GM12878 (cell line): ENCODE results near the gene GALNT15. TPM values are rescaled to one million over a fixed set of nuclear protein-coding genes. Genes with fewer than 3 reads are reported as not detected.

Source experiments
- ATAC-seq: fragments of 200-7000 bp; cut with Tn5 transposase; 3 replicates; pipeline ENCODE4 v1.9.1; 2020; ENCODE audit warnings: mild to moderate bottlenecking, moderate library complexity
- BruUV-seq: library from RNA; stranded (reverse); fragments of 400-500 nt; replicated peaks from 2 replicates; lab custom pipeline; 2021; lab: Mats Ljungman, UMichigan
- CTCF ChIA-PET: fragments of 300-600 bp; sonication (Branson Sonifier 250); formaldehyde crosslinking; extraction: SDS; loops from one replicate; lab custom pipeline; 2021; ENCODE audit warnings: inconsistent platforms; lab: Yijun Ruan, JAX
- POLR2A ChIA-PET: fragments of 350-600 bp; formaldehyde crosslinking; extraction: SDS; loops from one replicate; lab custom pipeline; 2021; ENCODE audit warnings: inconsistent platforms; lab: Charles Lee
- RAD21 ChIA-PET: fragments of 300-600 bp; sonication (Branson Sonifier 250); formaldehyde crosslinking; loops from one replicate; lab custom pipeline; 2023; ENCODE audit warnings: antibody characterized with exemption; ENCODE audit not compliant: unreplicated experiment; lab: Charles Lee
- SMC1A ChIA-PET: fragments of 300-600 bp; sonication (Branson Sonifier 250); formaldehyde crosslinking; loops from one replicate; lab custom pipeline; 2023; ENCODE audit not compliant: unreplicated experiment, uncharacterized antibody; lab: Charles Lee
- DNase-seq: peaks from one replicate; pipeline ENCODE4 v3.0.0-alpha.2; 2011; ENCODE audit warnings: low read depth, low spot score
- FAIRE-seq: peaks from 3 replicates; lab custom pipeline; 2011; peaks lifted over from hg19 to GRCh38; lab: Jason Lieb, UNC
- H2AFZ ChIP-seq: 2 replicates; pipeline ENCODE4 v1.6.0; 2011; ENCODE audit warnings: low read depth, low read length, control low read depth; ENCODE audit not compliant: control insufficient read depth
- H3K27ac ChIP-seq: 2 replicates; pipeline ENCODE4 v1.5.1; 2011; ENCODE audit warnings: control low read depth; ENCODE audit not compliant: control insufficient read depth, insufficient read depth
- H3K27me3 ChIP-seq, 2 experiments: replicated peaks in 1 of 2; 2 replicates each; pipeline versions ENCODE4 v1.6.0 to v1.6.1; 2011; ENCODE audit warnings: low read length in 1 of 2; ENCODE audit not compliant: control insufficient read depth in 2 of 2, insufficient read depth in 2 of 2
- H3K36me3 ChIP-seq, 2 experiments: 2 replicates each; pipeline ENCODE4 v1.5.1; 2011; ENCODE audit warnings: low read length in 1 of 2; ENCODE audit not compliant: control insufficient read depth in 2 of 2, insufficient read depth in 2 of 2
- H3K4me1 ChIP-seq: 2 replicates; pipeline ENCODE4 v1.6.1; 2011; ENCODE audit warnings: mild to moderate bottlenecking, low read length, moderate library complexity, mixed read lengths; ENCODE audit not compliant: control insufficient read depth, insufficient read depth
- H3K4me2 ChIP-seq: 2 replicates; pipeline ENCODE4 v1.6.0; 2011; ENCODE audit warnings: control low read depth; ENCODE audit not compliant: control insufficient read depth, insufficient read depth
- H3K4me3 ChIP-seq: fragments of 200-600 bp; sonication (generic); 2 replicates; pipeline ENCODE4 v1.5.1; 2016
- H3K79me2 ChIP-seq: 2 replicates; pipeline ENCODE4 v1.6.0; 2011; ENCODE audit warnings: low read length; ENCODE audit not compliant: control insufficient read depth, insufficient read depth
- H3K9ac ChIP-seq: 2 replicates; pipeline ENCODE4 v1.8.0; 2011; ENCODE audit warnings: low read length, control low read depth, mixed read lengths; ENCODE audit not compliant: control insufficient read depth, insufficient read depth
- H3K9me3 ChIP-seq: replicated peaks from 3 replicates; pipeline ENCODE4 v1.5.1; 2011; ENCODE audit warnings: mild to moderate bottlenecking, low read length; ENCODE audit not compliant: control insufficient read depth, insufficient read depth
- H4K20me1 ChIP-seq: 2 replicates; pipeline ENCODE4 v1.6.0; 2011; ENCODE audit not compliant: control insufficient read depth, insufficient read depth
- ATF2 ChIP-seq: IDR thresholded peaks from 2 replicates; pipeline ENCODE4 v1.6.1; 2012; ENCODE audit warnings: low read length, inconsistent platforms
- IKZF2 ChIP-seq, 2 experiments: fragments of 450-650 bp; IDR thresholded peaks; 2 replicates each; pipeline ENCODE4 v1.6.1; 2017; ENCODE audit warnings: mild to moderate bottlenecking in 2 of 2, moderate library complexity in 2 of 2
- MEF2A ChIP-seq: IDR thresholded peaks from 2 replicates; pipeline ENCODE4 v1.6.1; 2011; ENCODE audit warnings: low read depth, mild to moderate bottlenecking, low read length, moderate library complexity; ENCODE audit not compliant: insufficient read depth
- NFIC ChIP-seq: IDR thresholded peaks from 2 replicates; pipeline ENCODE4 v1.6.1; 2012; ENCODE audit warnings: low read depth, mild to moderate bottlenecking, inconsistent platforms, low read length, moderate library complexity
- SREBF1 ChIP-seq: IDR thresholded peaks from 2 replicates; pipeline ENCODE4 v1.6.1; 2012; ENCODE audit warnings: mild to moderate bottlenecking, low read length
- TAF1 ChIP-seq: IDR thresholded peaks from 2 replicates; pipeline ENCODE4 v1.6.1; 2011; ENCODE audit warnings: mild to moderate bottlenecking, low read depth, low read length, borderline replicate concordance
- WGBS: methylation state at CpG from one replicate; pipeline ENCODE4 v1.1.6; 2016; ENCODE audit warnings: low lambda C conversion rate; ENCODE audit not compliant: insufficient replicate concordance, insufficient coverage; ENCODE audit errors: missing lambda C conversion rate; 5-methylcytosine and 5-hydroxymethylcytosine counted together
- in situ Hi-C: fragments of 300-500 bp; cut with MboI; formaldehyde crosslinking; loops from 9 replicates; pipeline ENCODE4 v1.14.3; 2018; ENCODE audit warnings: mixed read lengths
- intact Hi-C: fragments of 100-400 bp; cut with micrococcal nuclease; formaldehyde crosslinking; loops from one replicate; pipeline ENCODE4 v1.14.2; 2022; ENCODE audit not compliant: unreplicated experiment
- polyA plus RNA-seq, 11 experiments: library from polyadenylated mRNA; depleted of rRNA in 4 of 11; unstranded in 6 of 11; stranded (reverse) in 5 of 11; fragments of >200 nt; fragmentation: Nextera tagmentation in 4 of 11; fragmentation: Illumina TruSeq in 1 of 11; extraction: Ambion mirVana in 4 of 11; extraction: Trizol in 1 of 11; gene quantifications; 1 replicate in 1 of 11; 2 replicates in 10 of 11; pipeline versions ENCODE4 v1.2.1 to v1.2.3, GENCODE V29; 2011 to 2016; ENCODE audit warnings: inconsistent platforms in 2 of 11, missing spikeins in 2 of 11, low read depth in 1 of 11
- total RNA-seq, 4 experiments: library from RNA; depleted of rRNA in 3 of 4; stranded (reverse); fragments of >200 nt in 3 of 4; fragmentation: Illumina TruSeq in 1 of 4; extraction: Trizol in 1 of 4; gene quantifications; 2 replicates each; pipeline versions ENCODE4 v1.2.1 to v1.2.3, GENCODE V29; 2013 to 2021
- TF ChIP-seq, protein P1 (sequence below): IDR thresholded peaks from 2 replicates; pipeline ENCODE4 v1.6.1; 2012; ENCODE audit warnings: low read depth, low read length, improper control_type of control experiment
- TF ChIP-seq, protein P2 (sequence below): IDR thresholded peaks from 2 replicates; pipeline ENCODE4 v1.6.1; 2012; ENCODE audit warnings: mild to moderate bottlenecking, low read depth, low read length

Gene GALNT15
- total and polyA plus RNA-seq, 10 of the 15 experiments (the other 5 are each of a cell fraction or from before 2014, with no cell fraction given), result 0.03 to 0.05 TPM; not detected in 8

GRCh38 chr3:16224325-16224724, 49.8 kb downstream of the GALNT15 start:
- Histone ChIP-seq H3K4me2 (no peak overlapping the region), H3K9ac (no peak overlapping the region), H3K4me1 (no peaks in the 10 kb centered on the region), H3K27me3 (no peaks in the 10 kb centered on the region; a peak in 1 of 4 replicates), H2AFZ (no peak overlapping the region), H3K27ac (no peak overlapping the region), H4K20me1 (no peaks in the 10 kb centered on the region), H3K9me3 (no peaks in the 10 kb centered on the region), H3K36me3 (no peaks in the 10 kb centered on the region), H3K79me2 (no peaks in the 10 kb centered on the region), H3K4me3 (no peak overlapping the region)
- intact Hi-C loops (no loop called here), in situ Hi-C loops (no loop called here)
- WGBS, result 81% methylated on average over 2 of the region's 2 CpGs
- RAD21 ChIA-PET, result no interaction called here
- no TSS peak for BruUV-seq
- ATAC-seq (no peak), DNase-seq (no peak), FAIRE-seq (no peak)
- POLR2A ChIA-PET, result no interaction called here
- no peak for TF ChIP-seq TAF1
- SMC1A ChIA-PET, result no interaction called here
- CTCF ChIA-PET, result interaction anchor here (1.5 kb wide), 1 partner anchor 175 kb away, joined by 4 read pairs; no protein-coding TSS in a partner anchor

DNA sequence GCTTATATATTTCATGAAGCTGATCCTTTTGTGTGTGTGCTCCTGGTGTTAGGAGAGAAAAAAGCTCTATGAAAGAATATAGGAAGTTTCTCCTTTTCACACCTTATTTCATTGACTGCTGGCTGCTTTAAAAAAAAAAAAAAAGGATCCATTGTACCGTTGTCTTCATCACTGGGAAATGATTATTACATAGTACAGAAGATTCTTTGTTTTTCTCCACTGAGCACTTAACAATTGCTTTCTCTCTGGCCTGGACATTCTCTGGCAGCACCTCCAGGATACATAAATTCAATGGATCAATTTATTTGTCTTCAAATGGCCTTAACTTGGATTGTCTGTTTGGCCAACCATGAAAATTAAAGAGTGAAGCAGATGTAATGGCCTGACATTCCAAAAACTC, 53.1 kb downstream of the GALNT15 start:
- no TSS peak for BruUV-seq
- no peak overlapping the region for H3K9ac ChIP-seq
- no peak overlapping the region for H3K27ac ChIP-seq
- H3K4me2 ChIP-seq, result no peak overlapping the region
- H3K79me2 ChIP-seq, result no peaks in the 10 kb centered on the region
- in situ Hi-C loops (no loop called here), intact Hi-C loops (no loop called here)
- TF ChIP-seq NFIC, result no peak
- no peak for TF ChIP-seq MEF2A
- no peak for TF ChIP-seq SREBF1
- TF ChIP-seq, protein P1, sequence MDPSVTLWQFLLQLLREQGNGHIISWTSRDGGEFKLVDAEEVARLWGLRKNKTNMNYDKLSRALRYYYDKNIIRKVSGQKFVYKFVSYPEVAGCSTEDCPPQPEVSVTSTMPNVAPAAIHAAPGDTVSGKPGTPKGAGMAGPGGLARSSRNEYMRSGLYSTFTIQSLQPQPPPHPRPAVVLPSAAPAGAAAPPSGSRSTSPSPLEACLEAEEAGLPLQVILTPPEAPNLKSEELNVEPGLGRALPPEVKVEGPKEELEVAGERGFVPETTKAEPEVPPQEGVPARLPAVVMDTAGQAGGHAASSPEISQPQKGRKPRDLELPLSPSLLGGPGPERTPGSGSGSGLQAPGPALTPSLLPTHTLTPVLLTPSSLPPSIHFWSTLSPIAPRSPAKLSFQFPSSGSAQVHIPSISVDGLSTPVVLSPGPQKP, result no peak
- TF ChIP-seq, protein P2, sequence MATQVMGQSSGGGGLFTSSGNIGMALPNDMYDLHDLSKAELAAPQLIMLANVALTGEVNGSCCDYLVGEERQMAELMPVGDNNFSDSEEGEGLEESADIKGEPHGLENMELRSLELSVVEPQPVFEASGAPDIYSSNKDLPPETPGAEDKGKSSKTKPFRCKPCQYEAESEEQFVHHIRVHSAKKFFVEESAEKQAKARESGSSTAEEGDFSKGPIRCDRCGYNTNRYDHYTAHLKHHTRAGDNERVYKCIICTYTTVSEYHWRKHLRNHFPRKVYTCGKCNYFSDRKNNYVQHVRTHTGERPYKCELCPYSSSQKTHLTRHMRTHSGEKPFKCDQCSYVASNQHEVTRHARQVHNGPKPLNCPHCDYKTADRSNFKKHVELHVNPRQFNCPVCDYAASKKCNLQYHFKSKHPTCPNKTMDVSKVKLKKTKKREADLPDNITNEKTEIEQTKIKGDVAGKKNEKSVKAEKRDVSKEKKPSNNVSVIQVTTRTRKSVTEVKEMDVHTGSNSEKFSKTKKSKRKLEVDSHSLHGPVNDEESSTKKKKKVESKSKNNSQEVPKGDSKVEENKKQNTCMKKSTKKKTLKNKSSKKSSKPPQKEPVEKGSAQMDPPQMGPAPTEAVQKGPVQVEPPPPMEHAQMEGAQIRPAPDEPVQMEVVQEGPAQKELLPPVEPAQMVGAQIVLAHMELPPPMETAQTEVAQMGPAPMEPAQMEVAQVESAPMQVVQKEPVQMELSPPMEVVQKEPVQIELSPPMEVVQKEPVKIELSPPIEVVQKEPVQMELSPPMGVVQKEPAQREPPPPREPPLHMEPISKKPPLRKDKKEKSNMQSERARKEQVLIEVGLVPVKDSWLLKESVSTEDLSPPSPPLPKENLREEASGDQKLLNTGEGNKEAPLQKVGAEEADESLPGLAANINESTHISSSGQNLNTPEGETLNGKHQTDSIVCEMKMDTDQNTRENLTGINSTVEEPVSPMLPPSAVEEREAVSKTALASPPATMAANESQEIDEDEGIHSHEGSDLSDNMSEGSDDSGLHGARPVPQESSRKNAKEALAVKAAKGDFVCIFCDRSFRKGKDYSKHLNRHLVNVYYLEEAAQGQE, result no peak
- no peak for TF ChIP-seq ATF2
- TF ChIP-seq IKZF2 (IDR thresholded peaks at IDR 0.05), result no peak
- SMC1A ChIA-PET, result interaction anchor here (1.2 kb wide), 1 partner anchor 10 kb away, joined by 3 read pairs; no protein-coding TSS in a partner anchor
- no peaks in the 10 kb centered on the region for H3K4me1 ChIP-seq
- CTCF ChIA-PET, result interaction anchor here (0.8 to 1.1 kb wide), 2 partner anchors 21 to 167 kb away, joined by 3 read pairs; no protein-coding TSS in a partner anchor
- no peaks in the 10 kb centered on the region for H3K9me3 ChIP-seq
- WGBS, result 0% methylated on average over 1 of the region's 1 CpG
- RAD21 ChIA-PET, result interaction anchor here (1.2 kb wide), 1 partner anchor 17 kb away, joined by 3 read pairs; no protein-coding TSS in a partner anchor
- ATAC-seq (no peak), FAIRE-seq (no peak), DNase-seq (no peak)
- H4K20me1 ChIP-seq, result no peaks in the 10 kb centered on the region
- H2AFZ ChIP-seq, result no peak overlapping the region
- H3K27me3 ChIP-seq, result no peaks in the 10 kb centered on the region
- no peak overlapping the region for H3K4me3 ChIP-seq
- H3K36me3 ChIP-seq, result no peaks in the 10 kb centered on the region
- POLR2A ChIA-PET, result no interaction called here
